NCI-H187 (cell line): ENCODE data around the gene DPYSL5.

ENCODE experiments used
- DNase-seq, 2 experiments: peaks; one replicate each; lab custom pipeline; 2025; lab: John Stamatoyannopoulos, UW

DPYSL5 gene

DNA sequence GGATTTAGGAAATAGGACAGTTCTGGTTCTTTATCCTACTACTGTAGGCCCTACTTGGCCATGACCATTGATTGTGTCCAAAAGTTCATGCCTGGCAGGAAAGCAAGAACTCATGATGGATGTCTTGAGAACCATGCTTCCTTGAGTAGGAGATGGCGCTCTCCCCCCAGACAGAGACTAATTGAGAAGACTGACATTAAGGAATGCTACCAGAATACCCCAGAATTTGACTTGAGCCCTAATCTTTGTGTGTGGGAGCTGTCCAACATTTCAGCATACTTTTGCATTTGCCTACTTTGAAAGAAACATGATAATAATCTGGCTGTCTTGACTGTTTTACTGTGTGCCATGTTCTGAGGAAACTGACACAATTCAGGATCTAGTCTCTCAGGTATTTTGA lies 145.8 kb downstream of the DPYSL5 start:
- no peak for DNase-seq

GRCh38 chr2:26994983-26995382 lies 147.1 kb downstream of the DPYSL5 start:
- DNase-seq = no peak

- DNase-seq = no peak
These were observed 149.5 kb downstream of the DPYSL5 start for GRCh38 chr2:26997394-26997793.

DNA sequence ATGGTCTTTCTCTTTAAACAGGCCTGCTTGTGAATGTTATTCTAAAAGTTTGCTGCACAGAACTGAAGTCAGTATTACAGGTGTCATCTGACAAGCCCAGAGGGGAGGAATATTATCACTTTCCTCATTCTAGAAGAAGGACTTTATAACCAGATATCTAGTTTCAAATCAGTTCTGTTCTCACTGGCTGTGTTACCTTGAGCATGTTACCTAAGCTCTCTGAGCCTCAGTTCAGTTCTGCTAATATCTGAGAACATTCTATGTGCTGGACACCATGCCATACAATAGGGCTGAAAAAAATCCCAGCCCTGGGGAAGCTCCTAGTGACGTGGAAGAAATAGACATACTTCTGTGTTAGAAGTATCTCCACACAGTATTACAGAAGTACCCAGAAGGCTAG lies 150.4 kb downstream of the DPYSL5 start:
- DNase-seq = no peak
